CD4-positive, alpha-beta T cell treated with Interleukin-15 for 1 hour (primary cell): Measurements from ENCODE around the gene EVC.
"Not testable (repeated sequence)": the region's sequence is repeated elsewhere in the genome, so short reads cannot be mapped to it uniquely, and the experiment has no call there.

Experiments
- DNase-seq: peaks from one replicate; pipeline ENCODE4 v3.0.0-alpha.2; 2020

EVC gene

GRCh38 chr4:5791654-5792053, 80.7 kb downstream of the EVC start:
- no peak for DNase-seq

DNA sequence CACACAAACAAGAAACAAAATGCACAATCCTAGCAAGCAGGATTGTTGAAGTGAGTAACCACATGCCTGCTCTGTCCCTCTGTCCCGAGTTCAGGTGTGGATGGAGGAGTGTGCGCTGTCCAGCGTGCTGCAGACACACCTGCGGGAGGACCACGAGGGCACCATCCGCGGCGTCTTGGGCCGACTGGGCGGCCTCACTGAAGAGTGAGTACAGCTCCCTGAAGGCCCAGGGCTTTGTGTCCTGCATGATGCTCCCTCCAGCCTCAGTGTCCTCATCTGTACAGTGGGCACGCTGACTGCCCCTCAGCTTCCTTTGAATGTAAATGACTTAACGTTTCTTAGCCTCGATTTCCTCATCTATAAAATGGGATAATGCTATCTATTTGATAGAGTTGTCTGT, 82.5 kb downstream of the EVC start:
- DNase-seq: no peak

DNA sequence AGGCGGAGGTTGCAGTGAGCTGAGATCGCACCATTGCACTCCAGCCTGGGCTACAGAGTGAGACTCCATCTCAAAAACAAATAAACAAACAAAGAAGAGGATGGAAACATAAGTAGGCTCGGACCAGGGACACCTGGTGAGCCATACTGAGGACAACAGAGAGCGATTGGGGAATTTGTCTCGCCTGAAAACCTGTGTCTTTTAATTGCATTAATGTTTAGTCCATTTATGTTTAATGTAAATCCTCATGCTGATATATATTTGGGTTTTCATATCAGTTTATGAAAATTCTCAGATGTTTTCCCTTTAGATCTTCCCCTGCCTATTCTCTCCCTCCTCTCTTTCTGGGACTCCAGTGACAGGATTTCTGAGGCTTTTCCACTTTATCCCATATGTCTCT, 84.6 kb downstream of the EVC start:
- DNase-seq: no peak

DNA sequence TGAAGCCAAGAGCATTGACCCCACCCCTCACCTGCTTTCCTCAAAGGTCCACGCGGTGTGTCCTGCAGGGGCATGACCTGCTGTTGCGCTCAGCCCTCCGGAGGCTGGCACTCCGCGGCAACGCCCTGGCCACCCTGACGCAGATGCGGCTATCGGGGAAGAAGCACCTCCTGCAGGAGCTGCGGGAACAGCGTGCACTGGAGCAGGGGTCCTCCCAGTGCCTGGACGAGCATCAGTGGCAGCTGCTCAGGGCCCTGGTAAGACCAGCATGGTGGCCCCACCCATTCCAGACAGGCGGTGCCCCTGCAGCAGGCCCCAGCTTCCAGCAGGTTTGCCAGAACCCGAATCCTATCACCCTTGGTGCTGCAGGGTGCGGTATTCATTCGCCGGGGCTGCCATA, 86.0 kb downstream of the EVC start:
- DNase-seq: no peak

- no peak for DNase-seq
Observed at GRCh38 chr4:5797866-5798265, 86.9 kb downstream of the EVC start.

DNA sequence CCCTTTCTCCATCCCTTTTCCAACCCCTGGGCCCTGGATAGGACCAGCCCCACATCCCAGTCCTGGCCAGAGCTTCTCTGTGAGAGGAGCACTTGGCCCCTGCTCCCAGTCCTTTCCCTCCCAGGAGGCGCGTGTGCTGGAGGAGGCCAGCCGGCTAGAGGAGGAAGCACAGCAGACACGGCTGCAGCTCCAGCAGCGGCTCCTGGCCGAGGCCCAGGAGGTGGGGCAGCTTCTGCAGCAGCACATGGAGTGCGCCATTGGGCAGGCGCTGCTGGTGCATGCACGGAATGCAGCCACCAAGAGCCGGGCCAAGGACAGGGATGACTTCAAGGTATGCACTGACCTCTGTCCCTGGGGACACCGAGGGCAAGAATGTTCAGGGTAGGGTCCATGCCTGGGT, 87.5 kb downstream of the EVC start:
- DNase-seq: no peak

GRCh38 chr4:5798946-5799345, 87.9 kb downstream of the EVC start:
- DNase-seq: no peak

DNA sequence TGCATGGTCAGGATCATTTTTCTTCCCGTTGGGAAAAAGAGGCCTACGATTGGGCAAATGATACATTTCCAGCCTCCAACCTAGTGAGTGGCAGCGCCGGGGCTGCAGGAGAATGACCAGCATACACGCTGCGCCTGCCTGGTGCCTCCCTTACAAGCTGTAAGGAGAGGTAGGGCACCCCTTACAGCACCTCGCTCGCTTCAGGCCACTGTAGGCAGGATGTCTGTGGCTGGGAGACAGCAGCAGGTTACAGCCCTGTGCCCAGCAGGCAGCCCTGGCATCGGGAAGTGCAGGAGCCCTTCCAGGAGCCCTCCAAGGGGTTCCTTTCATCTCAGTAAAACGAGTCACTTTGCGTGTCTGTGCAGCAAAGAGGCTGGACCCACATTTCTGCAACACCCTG, 88.4 kb downstream of the EVC start:
- DNase-seq: no peak

DNA sequence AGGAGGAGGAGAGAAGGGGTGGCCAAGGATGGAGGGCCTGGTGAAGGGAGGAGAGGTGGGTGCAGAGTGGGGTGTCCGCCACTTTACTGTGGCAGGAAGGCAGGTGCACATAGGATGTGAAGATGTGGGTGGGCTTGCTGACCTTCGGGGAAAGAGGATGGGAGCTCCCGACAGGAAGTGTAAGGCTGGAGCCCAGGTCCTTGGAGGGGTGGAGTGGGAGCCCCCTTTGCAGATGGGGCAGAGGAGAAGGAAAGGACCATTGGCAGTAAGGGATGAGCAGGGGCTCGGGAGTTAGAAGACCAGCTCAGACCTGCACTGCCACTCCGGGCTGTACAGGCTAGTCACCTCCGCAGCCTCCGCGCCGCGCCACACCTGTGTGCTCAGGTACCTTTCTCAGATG, 89.5 kb downstream of the EVC start:
- no peak for DNase-seq

GRCh38 chr4:5801696-5802095, 90.7 kb downstream of the EVC start:
- DNase-seq: no peak

DNA sequence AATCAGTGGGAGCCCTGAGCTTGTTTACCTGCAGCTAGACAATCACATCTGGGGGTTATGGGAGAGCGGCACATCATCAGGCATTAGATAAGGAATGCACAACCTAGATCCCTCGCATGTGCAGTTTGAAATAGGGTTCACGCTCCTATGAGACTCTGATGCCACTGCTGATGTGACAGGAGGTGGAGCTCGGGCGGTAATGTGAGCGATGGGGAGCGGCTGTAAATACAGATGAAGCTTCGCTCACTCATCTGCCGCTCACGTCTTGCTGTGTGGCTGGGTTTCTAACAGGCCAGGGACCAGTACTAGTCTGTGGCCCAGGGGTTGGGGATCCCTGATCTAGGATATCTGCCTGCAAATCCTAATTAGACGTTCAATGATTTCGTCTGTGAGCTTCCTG, 91.6 kb downstream of the EVC start:
- no peak for DNase-seq

DNA sequence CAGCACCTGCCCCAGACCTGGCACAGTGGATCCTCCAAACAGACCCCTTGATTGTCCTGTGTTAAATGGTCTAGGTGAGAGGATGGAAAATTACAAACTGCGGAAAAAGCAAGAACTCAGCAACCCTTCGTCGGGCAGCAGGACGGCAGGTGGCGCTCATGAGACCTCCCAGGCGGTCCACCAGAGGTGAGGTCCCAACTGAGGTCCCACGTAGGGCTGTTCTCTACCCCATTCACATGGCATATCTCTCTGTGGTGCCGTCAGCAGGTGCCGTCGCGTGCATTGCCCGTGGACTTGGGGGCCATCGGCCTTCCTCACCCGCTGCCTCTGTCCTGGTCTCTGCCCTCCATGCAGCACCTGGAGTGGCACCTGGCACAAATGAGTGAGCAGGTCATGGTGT, 93.7 kb downstream of the EVC start:
- DNase-seq: no peak

DNA sequence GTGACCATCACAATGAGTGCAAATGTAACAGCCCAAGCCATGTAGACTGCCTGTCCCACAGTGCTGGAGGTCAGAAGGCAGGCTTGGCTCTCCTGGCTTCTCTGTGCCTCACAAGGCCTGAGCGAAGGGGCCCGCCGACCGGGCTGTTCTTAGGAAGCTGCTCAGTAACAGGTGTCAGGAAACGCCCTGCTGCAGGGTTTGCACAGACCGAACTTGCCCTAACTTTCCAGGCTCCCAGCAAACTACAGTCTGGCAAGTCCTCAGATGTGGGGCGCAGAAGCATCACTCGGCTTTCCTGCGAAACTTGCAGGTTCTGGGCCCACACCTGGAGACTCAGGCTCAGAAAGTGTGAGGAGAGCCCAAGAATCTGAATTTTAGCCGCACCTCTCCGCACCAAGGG, 94.3 kb downstream of the EVC start:
- no peak for DNase-seq

DNA sequence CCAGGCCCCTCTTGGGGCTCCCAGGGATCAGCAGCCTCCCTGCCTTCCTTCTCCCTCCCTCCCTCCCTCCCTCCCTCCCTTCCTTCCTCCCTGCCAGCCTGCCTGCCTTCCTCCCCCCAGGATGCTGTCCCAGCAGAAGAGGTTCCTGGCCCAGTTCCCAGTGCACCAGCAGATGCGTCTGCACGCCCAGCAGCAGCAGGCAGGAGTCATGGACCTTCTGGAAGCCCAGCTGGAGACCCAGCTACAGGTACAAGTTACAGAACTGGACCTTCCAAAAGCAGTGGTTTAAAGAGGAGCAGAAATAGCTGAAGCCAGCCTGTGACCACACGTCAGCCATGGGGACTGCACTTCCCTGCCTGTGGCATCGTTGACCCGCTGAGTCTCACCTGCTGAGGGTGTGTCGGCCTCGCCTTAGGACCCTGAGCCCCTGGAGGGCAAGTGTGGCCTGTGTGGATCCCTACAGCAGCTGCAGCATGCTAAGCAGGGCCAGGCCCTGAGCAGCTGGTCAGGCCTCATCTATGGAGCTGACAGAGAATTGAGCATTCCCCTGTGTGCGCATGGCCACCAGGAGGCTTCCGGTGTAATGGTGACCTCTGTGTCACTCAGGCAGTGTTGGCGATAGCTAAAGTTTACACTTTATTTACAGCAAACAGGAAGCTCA, 97.2 kb downstream of the EVC start:
- DNase-seq: no peak

DNA sequence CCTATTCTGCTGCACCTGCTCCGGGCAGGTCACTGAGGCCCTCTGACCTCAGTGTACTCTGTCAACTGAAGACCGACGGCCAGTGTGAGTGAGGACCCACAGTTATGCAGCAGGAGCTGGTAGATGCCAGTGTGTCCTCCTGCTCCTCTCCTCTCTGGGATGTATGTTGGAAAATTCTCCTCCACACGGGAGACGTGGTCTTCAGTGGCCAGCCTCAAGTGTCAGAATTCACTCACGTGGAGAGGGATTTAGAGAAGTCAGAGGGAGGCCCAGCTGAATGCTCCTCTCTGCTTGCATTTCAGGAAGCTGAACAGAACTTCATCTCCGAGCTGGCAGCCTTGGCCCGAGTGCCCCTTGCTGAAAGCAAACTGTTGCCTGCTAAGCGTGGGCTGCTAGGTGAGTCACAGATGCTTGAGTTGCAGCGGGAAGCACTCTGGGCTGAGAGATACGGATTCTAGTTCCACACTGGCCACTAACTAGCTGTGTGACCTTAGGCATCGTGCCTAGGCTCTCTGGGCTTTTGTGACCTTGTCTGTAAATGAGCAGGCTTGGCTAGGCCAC, 98.3 kb downstream of the EVC start:
- no peak for DNase-seq

DNA sequence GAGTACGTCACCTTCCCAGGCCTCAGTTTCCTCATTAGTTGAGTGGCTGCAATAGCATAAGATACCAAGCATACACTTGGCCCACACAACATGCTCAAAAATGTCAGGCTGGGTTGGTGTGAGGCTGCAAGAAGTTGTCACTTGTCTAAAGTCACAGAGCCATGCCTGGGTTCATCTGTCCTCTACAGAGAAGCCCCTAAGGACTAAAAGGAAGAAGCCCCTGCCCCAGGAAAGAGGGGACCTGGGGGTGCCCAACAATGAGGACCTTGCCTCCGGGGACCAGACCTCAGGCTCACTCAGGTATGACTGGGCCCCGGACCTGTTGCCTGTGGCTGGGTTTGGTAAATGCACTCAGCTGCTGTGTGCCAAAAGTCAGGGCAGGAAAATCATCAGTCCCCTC, 99.2 kb downstream of the EVC start:
- no peak for DNase-seq

DNA sequence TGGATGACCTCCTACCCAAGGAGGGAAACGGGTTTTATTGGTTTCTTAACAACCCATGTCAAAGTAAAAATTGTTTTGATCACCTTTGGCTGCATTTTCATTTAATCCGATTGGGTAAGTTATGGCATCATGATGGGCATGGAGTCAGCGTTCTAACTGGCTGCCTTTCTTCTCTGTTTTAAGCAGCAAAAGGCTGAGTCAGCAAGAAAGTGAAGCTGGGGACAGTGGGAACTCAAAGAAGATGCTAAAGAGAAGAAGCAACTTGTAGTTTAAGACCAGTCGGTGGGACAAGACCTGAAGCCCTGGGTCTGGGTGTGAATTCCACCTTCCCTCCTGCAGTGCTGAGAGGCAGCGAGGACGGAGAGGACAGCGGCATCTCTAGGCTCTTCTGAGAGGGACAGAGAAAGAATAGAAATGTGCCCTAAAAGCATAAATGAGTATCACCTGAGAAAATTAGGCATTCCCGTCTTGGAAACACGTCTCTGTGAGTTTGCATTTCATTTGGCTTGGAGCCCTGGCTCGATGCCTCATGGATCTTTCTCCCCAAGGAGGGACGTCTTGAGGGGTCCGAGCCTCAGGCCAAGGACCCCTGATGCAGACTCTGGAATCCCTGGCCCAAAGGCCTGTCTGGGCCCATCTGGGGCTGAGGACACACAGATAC, 99.9 kb downstream of the EVC start:
- no peak for DNase-seq

DNA sequence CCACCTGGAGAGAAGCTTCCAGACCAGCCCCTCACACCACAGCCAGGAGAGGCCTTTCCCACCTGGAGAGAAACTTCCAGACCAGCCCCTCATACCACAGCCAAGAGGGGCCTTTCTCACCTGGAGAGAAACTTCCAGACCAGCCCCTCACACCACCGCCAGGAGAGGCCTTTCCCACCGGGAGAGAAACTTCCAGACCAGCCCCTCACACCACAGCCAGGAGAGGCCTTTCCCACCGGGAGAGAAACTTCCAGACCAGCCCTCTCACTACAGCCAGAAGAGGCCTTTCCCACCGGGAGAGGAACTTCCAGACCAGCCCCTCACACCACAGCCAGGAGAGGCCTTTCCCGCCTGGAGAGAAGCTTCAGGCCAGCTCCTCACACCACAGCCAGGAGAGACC, 101.1 kb downstream of the EVC start:
- not testable (repeated sequence) for DNase-seq

GRCh38 chr4:5812506-5813229, 101.7 kb downstream of the EVC start:
- DNase-seq: no peak

GRCh38 chr4:5813882-5814255, 102.9 kb downstream of the EVC start:
- no peak for DNase-seq

- DNase-seq: no peak
Observed at GRCh38 chr4:5814421-5814820, 103.4 kb downstream of the EVC start.

DNA sequence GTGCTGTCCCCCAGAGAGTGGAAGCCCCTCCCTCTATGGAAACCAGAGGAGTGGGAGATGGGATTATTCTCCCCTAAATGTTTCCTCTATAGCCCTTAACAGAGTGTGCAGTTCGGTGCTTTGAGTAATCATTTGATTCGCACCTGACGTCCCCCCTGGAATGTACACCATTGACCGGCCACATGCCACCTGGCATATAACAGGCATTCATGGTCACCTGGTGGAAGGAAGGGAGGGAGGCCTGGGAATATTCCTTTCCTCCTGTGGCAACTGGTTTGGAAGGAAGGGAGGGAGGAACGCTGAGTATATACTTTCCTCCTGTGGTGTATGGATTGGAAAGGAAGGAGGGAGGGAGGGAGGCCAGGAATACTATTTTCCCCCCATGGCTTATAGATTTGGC, 104.6 kb downstream of the EVC start:
- DNase-seq: no peak

- no peak for DNase-seq
Observed at GRCh38 chr4:5816101-5816500, 105.1 kb downstream of the EVC start.

- DNase-seq: no peak
Observed at GRCh38 chr4:5816851-5817375, 105.9 kb downstream of the EVC start.
